PC-3 (cell line): ENCODE data around the gene NFXL1. TPM values are rescaled to one million over a fixed set of nuclear protein-coding genes. Genes with fewer than 3 reads are reported as not detected.
A peak's percentile ranks its signal among the peaks of the same experiment; 100 is the strongest.

Experiments used
- ATAC-seq: fragments of 200-7000 bp; cut with Tn5 transposase; 2 replicates; pipeline ENCODE4 v1.9.1; 2020; ENCODE audit warnings: mild to moderate bottlenecking, moderate library complexity
- BruUV-seq: library from RNA; stranded (reverse); fragments of 400-500 nt; replicated peaks from 2 replicates; lab custom pipeline; 2021; lab: Mats Ljungman, UMichigan
- CTCF ChIA-PET: fragments of 300-600 bp; sonication (Branson Sonifier 250); formaldehyde crosslinking; loops from one replicate; lab custom pipeline; 2022; ENCODE audit warnings: antibody characterized with exemption; lab: Charles Lee
- POLR2A ChIA-PET: fragments of 300-600 bp; sonication (Branson Sonifier 250); formaldehyde crosslinking; loops from one replicate; lab custom pipeline; 2022; ENCODE audit warnings: antibody characterized with exemption; ENCODE audit not compliant: unreplicated experiment; lab: Charles Lee
- DNase-seq: peaks from one replicate; pipeline ENCODE4 v3.0.0-alpha.2; 2015
- H2AFZ ChIP-seq: fragments of 300-600 bp; sonication (generic); 2 replicates; pipeline ENCODE4 v1.6.0; 2016; ENCODE audit warnings: antibody characterized with exemption, low read length
- H3F3A ChIP-seq: fragments of 300-600 bp; sonication (generic); one replicate; pipeline ENCODE4 v1.6.0; 2017; ENCODE audit warnings: antibody characterized with exemption, low read length, control low read depth, mild to moderate bottlenecking; ENCODE audit not compliant: unreplicated experiment
- H3K27ac ChIP-seq: fragments of 300-600 bp; sonication (generic); 2 replicates; pipeline ENCODE4 v1.5.1; 2016; ENCODE audit warnings: mild to moderate bottlenecking, low read length
- H3K27me3 ChIP-seq: fragments of 300-600 bp; sonication (generic); 2 replicates; pipeline ENCODE4 v1.6.1; 2016; ENCODE audit warnings: low read length, mixed read lengths
- H3K36me3 ChIP-seq: fragments of 300-600 bp; sonication (generic); 2 replicates; pipeline ENCODE4 v1.6.1; 2016; ENCODE audit warnings: low read depth, mixed run types, low read length, mixed read lengths
- H3K4me1 ChIP-seq: fragments of 300-600 bp; sonication (generic); 2 replicates; pipeline ENCODE4 v1.5.1; 2016; ENCODE audit warnings: low read length; ENCODE audit not compliant: insufficient read depth
- H3K4me2 ChIP-seq: fragments of 300-600 bp; sonication (generic); 2 replicates; pipeline ENCODE4 v1.6.0; 2016; ENCODE audit warnings: low read length
- H3K4me3 ChIP-seq: fragments of 300-600 bp; sonication (generic); 2 replicates; pipeline ENCODE4 v1.5.1; 2016; ENCODE audit warnings: mild to moderate bottlenecking, low read length, mixed read lengths
- H3K79me2 ChIP-seq: fragments of 300-600 bp; sonication (generic); 2 replicates; pipeline ENCODE4 v1.6.1; 2017; ENCODE audit warnings: low read length, mixed read lengths
- H3K9ac ChIP-seq: fragments of 300-600 bp; sonication (generic); 2 replicates; pipeline ENCODE4 v1.6.0; 2016; ENCODE audit warnings: mild to moderate bottlenecking, low read length
- H3K9me2 ChIP-seq: fragments of 300-600 bp; sonication (generic); replicated peaks from 2 replicates; pipeline ENCODE4 v1.6.1; 2016; ENCODE audit warnings: mixed run types, low read length, mixed read lengths
- H3K9me3 ChIP-seq: fragments of 300-600 bp; sonication (generic); 2 replicates; pipeline ENCODE4 v1.6.1; 2016; ENCODE audit warnings: low read length, mixed read lengths
- H4K20me1 ChIP-seq: fragments of 300-600 bp; sonication (generic); 2 replicates; pipeline ENCODE4 v1.6.1; 2016; ENCODE audit warnings: low read length, mixed read lengths
- EZH2 ChIP-seq: fragments of 300-600 bp; sonication (generic); IDR thresholded peaks from one replicate; pipeline ENCODE4 v1.6.1; 2017; ENCODE audit warnings: antibody characterized with exemption, mild to moderate bottlenecking, low read length; ENCODE audit not compliant: unreplicated experiment
- EZH2phosphoT487 ChIP-seq: fragments of 300-600 bp; sonication (generic); IDR thresholded peaks from 2 replicates; pipeline ENCODE4 v1.6.1; 2018; ENCODE audit warnings: mild to moderate bottlenecking, antibody characterized with exemption, low read length, borderline replicate concordance
- intact Hi-C: fragments of 100-400 bp; cut with micrococcal nuclease; formaldehyde crosslinking; loops from 2 replicates; pipeline ENCODE4 v1.9.0; 2023
- total RNA-seq: library from RNA; depleted of rRNA; stranded (reverse); fragments of >200 nt; gene quantifications from 2 replicates; pipeline ENCODE4 v1.2.3, GENCODE V29; 2014
- TF ChIP-seq, protein P1 (sequence below): fragments of 300-600 bp; sonication (generic); conservative IDR thresholded peaks from 2 replicates; pipeline ENCODE4 v1.5.1; 2017; ENCODE audit warnings: antibody characterized with exemption, low read depth, mild to moderate bottlenecking, low read length

NFXL1 gene
- total RNA-seq, 1 experiment from 2014 or later: 14.7 TPM

DNA sequence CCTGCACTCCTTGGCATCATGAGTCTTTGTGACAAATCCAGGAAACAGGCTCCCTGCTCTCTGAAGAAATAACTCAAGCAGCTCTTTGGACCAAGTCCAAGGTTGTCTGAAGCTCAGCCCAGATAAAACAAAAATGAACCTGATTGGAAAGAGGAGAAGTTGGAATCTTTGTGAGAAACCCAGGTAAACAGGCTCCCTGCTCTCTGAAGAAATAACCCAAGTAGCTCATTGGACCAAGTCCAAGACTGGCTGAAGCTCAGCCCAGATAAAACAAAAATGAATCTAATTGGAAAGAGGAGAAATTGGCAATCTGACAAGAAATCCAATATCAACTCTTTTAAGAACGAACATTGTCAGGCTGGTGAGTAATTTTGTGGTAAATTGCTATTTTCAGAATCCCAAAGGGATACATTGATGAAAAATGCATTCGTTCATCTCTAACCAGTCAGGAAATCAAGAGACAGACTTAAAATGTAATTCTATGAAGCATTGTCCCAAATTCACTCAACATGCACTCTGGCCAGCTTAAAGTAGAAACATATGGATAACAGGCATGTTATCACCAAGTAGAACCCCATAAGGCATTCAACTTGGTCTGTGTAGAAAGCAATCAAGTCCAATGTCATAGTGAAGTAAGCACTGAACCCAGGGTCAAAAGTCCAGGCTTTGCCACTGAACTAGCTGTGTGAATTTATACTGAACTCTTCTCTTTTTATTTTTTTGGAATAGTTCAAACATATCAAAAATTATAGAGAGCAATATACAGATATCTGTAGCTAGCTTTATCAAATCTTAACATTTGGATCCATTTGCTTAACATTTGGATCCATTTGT is 16.8 kb upstream of the NFXL1 start:
- H3K4me2 ChIP-seq: peak overlapping the region; percentile 15; the same call in 1 of the 2 replicates
- no peaks in the 10 kb centered on the region for H3K27me3 ChIP-seq
- no peaks in the 10 kb centered on the region for H3K79me2 ChIP-seq
- H3K9me3 ChIP-seq: no peaks in the 10 kb centered on the region
- H3F3A ChIP-seq: no peaks in the 10 kb centered on the region
- no peak overlapping the region for H2AFZ ChIP-seq
- H3K9me2 ChIP-seq: no peaks in the 10 kb centered on the region
- H3K4me1 ChIP-seq: peaks cover 11% of the 10 kb centered on the region
- H3K36me3 ChIP-seq: no peaks in the 10 kb centered on the region
- DNase-seq (peak; percentile 55), ATAC-seq (no peak)
- H3K4me3 ChIP-seq: no peak overlapping the region
- CTCF ChIA-PET: interaction anchor here (0.9 kb wide), 1 partner anchor 95 kb away, joined by 5 read pairs; no protein-coding TSS in a partner anchor
- no peak overlapping the region for H3K9ac ChIP-seq
- POLR2A ChIA-PET: interaction anchor here (0.5 kb wide), 1 partner anchor 29 kb away, joined by 10 read pairs; no protein-coding TSS in a partner anchor
- H4K20me1 ChIP-seq: no peaks in the 10 kb centered on the region
- no peak overlapping the region for H3K27ac ChIP-seq
- TF ChIP-seq, protein P1, sequence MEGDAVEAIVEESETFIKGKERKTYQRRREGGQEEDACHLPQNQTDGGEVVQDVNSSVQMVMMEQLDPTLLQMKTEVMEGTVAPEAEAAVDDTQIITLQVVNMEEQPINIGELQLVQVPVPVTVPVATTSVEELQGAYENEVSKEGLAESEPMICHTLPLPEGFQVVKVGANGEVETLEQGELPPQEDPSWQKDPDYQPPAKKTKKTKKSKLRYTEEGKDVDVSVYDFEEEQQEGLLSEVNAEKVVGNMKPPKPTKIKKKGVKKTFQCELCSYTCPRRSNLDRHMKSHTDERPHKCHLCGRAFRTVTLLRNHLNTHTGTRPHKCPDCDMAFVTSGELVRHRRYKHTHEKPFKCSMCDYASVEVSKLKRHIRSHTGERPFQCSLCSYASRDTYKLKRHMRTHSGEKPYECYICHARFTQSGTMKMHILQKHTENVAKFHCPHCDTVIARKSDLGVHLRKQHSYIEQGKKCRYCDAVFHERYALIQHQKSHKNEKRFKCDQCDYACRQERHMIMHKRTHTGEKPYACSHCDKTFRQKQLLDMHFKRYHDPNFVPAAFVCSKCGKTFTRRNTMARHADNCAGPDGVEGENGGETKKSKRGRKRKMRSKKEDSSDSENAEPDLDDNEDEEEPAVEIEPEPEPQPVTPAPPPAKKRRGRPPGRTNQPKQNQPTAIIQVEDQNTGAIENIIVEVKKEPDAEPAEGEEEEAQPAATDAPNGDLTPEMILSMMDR: no peak
- intact Hi-C loops: loop anchor here (10.0 kb wide), 1 partner anchor 226 kb away; no protein-coding TSS in a partner anchor
- no TSS peak for BruUV-seq

DNA sequence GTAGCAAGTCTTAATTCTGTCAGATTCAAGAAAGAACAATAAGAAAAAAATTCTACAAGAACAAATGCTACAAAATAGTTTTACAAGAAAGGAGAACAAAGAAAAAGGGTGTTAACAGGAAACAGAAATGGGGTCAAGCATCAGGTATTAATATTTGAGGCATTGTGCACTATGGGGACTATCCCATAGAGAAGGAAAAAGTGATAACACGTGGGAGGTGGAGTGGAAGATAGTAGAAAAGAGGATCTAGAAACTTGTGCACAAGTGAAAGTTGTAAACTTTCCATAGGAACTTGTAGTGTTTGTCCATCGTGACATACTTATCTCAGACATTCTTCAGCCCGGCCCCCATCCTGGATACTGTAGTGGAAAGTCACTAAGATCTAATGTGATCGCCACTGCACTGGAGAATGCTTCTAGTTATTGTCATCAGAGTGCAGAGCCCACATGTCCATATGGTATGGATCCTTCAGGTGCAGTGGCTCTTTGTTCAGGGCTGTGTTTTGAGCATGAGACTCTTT is 15.4 kb upstream of the NFXL1 start:
- Histone ChIP-seq H3K9ac (no peak overlapping the region), H3K4me1 (peaks cover 11% of the 10 kb centered on the region), H3K27me3 (no peaks in the 10 kb centered on the region), H3K4me2 (no peak overlapping the region), H2AFZ (no peak overlapping the region), H3F3A (no peaks in the 10 kb centered on the region), H3K9me2 (no peaks in the 10 kb centered on the region), H3K36me3 (no peaks in the 10 kb centered on the region), H3K9me3 (no peaks in the 10 kb centered on the region), H4K20me1 (no peaks in the 10 kb centered on the region), H3K79me2 (no peaks in the 10 kb centered on the region), H3K4me3 (no peak overlapping the region), H3K27ac (no peak overlapping the region)
- ChIA-PET POLR2A (no interaction called here), CTCF (no interaction called here)
- BruUV-seq: no TSS peak
- ATAC-seq (no peak), DNase-seq (no peak)
- intact Hi-C loops: loop anchor here (5.0 to 10.0 kb wide), 2 partner anchors 88 to 225 kb away; partner anchors contain the start of genes CNGA1 and NIPAL1
- TF ChIP-seq EZH2: no peak
- TF ChIP-seq, protein P1: no peak
- no peak for TF ChIP-seq EZH2phosphoT487
